Stimulated activated CD8-positive, alpha-beta memory T cell treated with anti-CD3 and anti-CD28 coated beads, Interleukin-4, amount 100 ng/mL, for 1 hour (primary cell): Measurements from ENCODE around the gene HPSE2.
"Not testable (repeated sequence)": the region's sequence is repeated elsewhere in the genome, so short reads cannot be mapped to it uniquely, and the experiment has no call there.

Source experiments
- DNase-seq, 2 donors: peaks; one replicate each; pipeline ENCODE4 v3.0.0-alpha.2; 2020; ENCODE audit warnings: low read depth in 2 of 2, low spot score in 1 of 2

The HPSE2 gene

GRCh38 chr10:99008054-99008453 lies 227.6 kb downstream of the HPSE2 start:
- DNase-seq: no peak

- no peak for DNase-seq
Measured at GRCh38 chr10:99007457-99007856, 228.2 kb downstream of the HPSE2 start.

DNA sequence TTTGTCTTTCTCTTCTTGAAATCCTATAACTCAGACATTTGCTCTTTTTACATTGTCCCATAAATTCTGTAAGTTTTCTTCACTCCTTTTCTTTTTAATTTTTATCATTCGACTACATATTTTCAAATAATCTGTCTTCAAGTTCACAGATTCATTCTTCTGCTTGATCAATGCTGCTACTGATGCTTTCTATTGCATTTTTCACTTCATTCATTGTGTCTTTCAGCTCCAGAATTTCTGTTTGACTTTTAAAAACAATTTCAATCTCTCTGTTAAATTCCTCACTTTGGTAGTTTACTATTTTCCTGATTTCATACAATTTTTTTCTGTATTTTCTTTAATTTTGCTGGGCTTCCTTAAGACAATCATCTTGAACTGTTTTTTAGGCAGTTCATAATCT lies 230.4 kb downstream of the HPSE2 start:
- no peak for DNase-seq

DNA sequence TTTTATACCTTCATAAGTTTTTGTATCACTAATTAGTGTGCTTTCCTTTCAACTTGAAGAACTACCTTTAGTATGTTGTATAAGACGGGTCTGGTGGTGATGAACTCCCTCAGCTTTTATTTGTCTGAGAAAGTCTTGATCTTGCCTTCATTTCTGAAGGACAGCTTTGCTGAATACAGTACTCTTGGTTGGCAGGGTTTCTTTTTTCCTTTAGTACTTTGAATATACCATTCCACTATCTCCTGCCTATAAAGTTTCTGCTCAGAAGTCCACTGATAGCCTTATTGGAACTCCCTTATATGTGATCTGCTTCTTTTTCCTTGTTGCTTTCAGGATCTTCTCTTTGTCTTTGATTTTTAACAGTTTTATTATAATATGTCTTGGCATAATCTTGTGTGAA lies 230.9 kb downstream of the HPSE2 start:
- no peak for DNase-seq

GRCh38 chr10:99002392-99002791 lies 233.3 kb downstream of the HPSE2 start:
- DNase-seq: no peak

GRCh38 chr10:98997596-98997995 lies 238.1 kb downstream of the HPSE2 start:
- DNase-seq: no peak

GRCh38 chr10:98994030-98994429 lies 241.6 kb downstream of the HPSE2 start:
- no peak for DNase-seq

- not testable (repeated sequence) for DNase-seq
Measured at GRCh38 chr10:98983751-98984150, 251.9 kb downstream of the HPSE2 start.

- no peak for DNase-seq
Measured at GRCh38 chr10:98980353-98980752, 255.3 kb downstream of the HPSE2 start.

- DNase-seq: no peak
Measured at GRCh38 chr10:98971464-98971863, 264.2 kb downstream of the HPSE2 start.

DNA sequence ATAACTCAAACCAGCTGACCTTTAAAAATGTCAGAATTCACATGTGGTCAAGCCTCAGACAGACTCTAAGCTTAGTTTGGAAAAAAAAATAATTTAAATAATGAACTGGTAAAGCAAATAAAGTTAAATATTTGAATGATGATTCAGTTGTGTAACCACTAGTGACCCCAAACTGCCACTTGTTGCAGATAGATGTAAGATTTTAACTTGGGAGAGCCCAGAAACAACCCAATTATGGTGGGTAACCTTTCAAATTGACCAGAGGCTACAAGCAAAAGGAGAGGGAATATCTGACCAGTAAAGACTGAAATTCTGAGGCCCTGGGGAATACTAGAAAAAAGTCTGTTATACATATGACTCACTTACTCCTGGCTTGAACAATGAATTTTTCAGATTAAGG lies 268.1 kb downstream of the HPSE2 start:
- DNase-seq: no peak

DNA sequence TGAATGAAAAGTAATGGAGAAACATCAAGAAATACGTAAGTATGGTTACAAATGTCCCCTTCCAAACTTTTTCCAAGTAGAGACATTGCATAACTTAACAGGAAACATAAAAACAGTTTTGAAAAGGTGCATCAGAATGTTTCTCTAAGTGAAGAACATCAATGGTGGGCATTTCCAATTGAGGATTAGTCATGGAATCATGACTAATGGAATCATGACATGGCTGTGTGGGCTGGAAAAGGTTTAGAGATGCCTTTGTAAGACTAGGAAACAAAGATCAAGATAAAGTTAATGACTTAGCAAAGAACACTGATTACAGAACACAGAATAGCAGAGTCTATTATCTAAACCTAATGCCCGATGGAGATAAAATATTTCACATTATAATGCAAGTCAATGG lies 272.0 kb downstream of the HPSE2 start:
- no peak for DNase-seq

DNA sequence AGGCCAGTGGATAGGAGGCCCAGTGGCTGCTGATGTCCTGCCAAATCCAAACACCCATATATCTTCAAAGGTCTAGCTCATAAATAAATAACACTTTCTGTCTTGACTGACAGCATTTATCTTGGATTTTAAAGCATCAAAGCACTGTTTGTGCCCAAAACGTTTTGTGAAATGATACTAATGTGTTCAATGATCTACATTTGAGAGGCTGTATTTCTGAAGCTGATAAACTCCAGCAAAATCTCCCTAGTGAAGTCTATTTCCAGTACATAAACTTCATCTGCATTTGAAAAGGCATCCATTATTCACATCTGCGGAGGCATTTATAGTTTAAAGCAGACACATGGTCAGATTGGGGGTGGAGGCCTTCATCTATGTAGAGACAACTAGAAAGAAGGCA lies 276.3 kb downstream of the HPSE2 start:
- DNase-seq: no peak

DNA sequence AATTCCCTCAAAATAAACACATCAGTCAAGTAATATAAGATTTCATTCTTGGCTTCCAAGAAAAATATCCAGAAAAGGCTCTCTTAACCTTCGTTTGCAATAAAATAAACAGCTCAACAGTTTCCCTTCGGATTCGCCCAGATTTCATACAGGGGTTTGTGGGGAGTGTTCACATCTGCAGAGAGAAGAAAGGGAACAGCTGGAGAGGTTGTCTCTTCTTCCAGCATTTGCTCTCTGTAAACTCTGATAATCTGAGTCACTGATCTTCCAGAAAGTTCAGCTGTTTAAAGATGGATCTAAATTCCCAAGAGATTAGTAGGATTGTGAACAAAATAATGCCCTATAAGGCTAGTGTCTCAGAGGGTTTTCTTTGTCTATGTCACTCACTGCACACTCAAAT lies 277.9 kb downstream of the HPSE2 start:
- no peak for DNase-seq

DNA sequence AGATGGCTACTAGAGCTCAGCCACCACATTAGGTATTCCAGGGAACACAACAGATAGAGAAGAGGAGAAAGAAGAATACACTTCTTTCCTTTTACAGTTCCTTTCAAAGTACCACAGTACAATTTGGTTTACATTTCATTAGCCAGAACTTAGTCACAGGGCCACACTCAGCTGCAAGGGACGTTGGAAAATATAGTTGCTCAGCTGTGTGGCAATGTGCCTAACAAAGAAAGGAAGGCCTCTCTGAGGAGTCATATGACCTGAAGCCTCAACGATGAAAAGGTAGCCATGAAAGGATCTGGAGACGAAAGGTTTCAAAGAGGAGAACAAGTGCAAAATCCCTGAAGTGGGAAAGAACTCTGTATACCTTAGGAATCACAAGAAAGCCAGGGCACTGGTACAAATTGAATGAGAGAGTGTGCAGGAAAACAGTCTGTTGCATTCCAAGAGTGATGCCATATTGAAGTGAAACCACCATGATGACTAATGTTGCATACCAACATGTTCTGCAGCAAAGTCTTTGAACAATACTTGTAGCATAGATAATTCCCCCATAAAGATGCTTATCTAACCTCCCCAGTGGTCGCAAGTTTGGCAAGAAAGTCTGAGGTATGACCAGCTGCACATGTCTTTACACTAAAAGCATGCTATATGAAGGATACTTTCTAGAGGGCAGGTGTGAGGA lies 278.9 kb downstream of the HPSE2 start:
- no peak for DNase-seq

DNA sequence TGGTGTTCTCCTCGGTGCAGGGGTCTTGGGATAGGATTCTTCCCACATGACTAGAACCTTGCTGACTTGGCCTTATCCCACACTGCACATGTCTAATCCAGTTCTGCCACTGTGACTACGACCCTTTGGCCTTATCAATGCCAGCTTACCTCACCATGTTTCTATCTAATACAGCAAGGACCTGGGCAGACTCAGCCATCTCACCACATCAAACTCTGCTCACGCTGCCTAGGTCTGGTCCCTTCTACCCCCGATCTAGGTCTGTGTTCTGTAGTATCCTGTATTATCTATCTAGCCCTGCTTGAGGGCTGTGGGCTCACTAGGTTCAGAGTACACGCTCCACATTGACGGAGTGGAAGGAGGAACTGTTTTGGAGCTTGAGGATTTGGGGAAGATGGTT lies 282.4 kb downstream of the HPSE2 start:
- no peak for DNase-seq

- DNase-seq: no peak
Measured at GRCh38 chr10:98951269-98952000, 284.2 kb downstream of the HPSE2 start.

DNA sequence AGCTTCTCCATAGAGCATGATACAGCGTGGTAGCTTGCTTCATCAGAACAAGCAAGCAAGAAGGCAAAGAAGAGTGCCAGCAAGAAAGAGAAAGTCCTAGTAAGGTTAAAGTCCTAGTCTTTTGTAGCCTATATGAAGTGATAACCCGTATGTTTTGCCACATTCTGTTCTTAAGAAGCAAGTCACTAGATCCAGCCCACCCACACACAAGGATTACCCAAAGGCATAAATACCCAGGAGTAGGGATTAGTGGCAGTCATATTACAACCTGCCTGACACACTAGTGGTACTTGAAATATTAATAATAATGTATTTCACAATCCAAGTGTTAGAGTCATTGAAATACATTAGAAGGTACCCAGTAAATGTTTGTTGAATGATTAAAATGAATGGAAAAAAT lies 285.5 kb downstream of the HPSE2 start:
- no peak for DNase-seq

GRCh38 chr10:98949306-98949705 lies 286.3 kb downstream of the HPSE2 start:
- no peak for DNase-seq

DNA sequence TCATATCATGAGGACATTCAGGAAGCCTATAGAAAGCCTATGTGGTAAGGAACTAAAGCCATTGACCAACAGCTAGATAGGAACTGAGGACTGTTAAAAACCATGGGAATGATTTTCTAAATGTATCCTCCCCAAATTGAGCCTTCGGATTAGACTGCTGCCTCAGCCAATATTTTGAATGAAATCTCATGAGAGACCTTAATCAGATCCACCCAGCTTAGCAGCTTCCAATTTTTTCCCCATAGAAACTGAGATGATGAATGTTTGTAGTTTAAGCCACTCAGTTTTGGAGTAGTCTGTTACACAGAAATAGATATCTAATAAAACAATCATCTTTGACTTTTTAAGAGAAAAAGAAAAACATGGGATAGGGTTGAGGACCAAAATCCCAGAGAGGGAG lies 292.0 kb downstream of the HPSE2 start:
- no peak for DNase-seq

- no peak for DNase-seq
Measured at GRCh38 chr10:98929709-98930108, 305.9 kb downstream of the HPSE2 start.

- no peak for DNase-seq
Measured at GRCh38 chr10:98925651-98926050, 310.0 kb downstream of the HPSE2 start.

- no peak for DNase-seq
Measured at GRCh38 chr10:98924526-98924925, 311.1 kb downstream of the HPSE2 start.
